NCI-H187 (cell line): ENCODE measurements around the gene SUCLA2.

Source experiments
- DNase-seq, 2 experiments: peaks; one replicate each; lab custom pipeline; 2025; lab: John Stamatoyannopoulos, UW

Gene SUCLA2

GRCh38 chr13:47901441-47901840 is 99.6 kb downstream of the SUCLA2 start:
- DNase-seq, result no peak

GRCh38 chr13:47898080-47898479 is 103.0 kb downstream of the SUCLA2 start:
- no peak for DNase-seq

GRCh38 chr13:47897411-47898050 is 103.5 kb downstream of the SUCLA2 start:
- DNase-seq, result no peak

GRCh38 chr13:47896546-47896945 is 104.5 kb downstream of the SUCLA2 start:
- no peak for DNase-seq

GRCh38 chr13:47896111-47896510 is 105.0 kb downstream of the SUCLA2 start:
- no peak for DNase-seq

- DNase-seq, result no peak
These were observed 107.5 kb downstream of the SUCLA2 start for GRCh38 chr13:47893527-47893926.
